ENCODE results near the gene CNKSR1.
"Not testable (repeated sequence)": the region's sequence is repeated elsewhere in the genome, so short reads cannot be mapped to it uniquely, and the experiment has no call there.

The CNKSR1 gene

GRCh38 chr1:26230682-26231081, 53.4 kb downstream of the CNKSR1 start:
- not testable (repeated sequence) for DNase-seq (ENCODE audit: low read depth)

- DNase-seq (ENCODE audit: low read depth) = peak; percentile 91
Observed at GRCh38 chr1:26233903-26234643, 56.8 kb downstream of the CNKSR1 start, which contains the start of gene CEP85. Gene CEP85, plus strand, starts transcription at chr1:26234200. Its CDS starts 5,584 bp downstream, at chr1:26239784.

DNA sequence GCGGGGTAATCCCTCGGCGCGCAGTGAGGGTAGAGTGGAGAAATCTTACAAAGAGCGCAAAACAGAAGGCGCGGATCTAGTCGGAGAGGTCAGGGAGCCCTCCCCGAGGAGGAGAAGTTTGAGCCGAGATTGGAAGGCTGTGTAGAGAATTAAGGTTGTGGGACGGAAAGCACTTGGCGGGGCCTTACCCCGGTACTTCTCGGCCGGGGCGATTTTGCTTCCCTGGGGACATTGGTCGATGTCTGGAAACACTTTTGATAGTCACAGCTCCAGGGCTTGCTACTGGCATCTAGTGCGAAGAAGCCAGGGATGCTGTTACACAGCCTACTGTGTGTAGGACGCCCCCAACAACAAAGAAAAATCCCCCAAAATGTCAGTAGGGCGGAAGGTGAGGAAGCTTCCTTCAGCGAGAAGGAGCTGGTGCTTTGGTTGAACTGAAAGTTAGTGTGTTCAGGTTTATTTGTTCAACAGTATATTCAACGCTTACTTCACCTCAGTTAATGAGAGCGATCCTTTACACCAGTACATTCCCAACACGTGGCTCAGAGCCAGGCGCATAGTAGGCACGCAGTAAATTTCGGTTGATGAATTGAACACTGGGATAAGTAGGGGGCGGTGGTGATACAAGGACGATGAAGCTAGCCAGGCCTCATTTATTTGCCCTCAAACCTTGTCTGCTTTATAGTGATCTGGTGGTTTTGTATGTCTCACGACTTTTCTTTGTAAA, 57.5 kb downstream of the CNKSR1 start:
- peak; percentile 6 for DNase-seq (ENCODE audit: low read depth)

GRCh38 chr1:26237230-26237966, 60.1 kb downstream of the CNKSR1 start:
- DNase-seq (ENCODE audit: low read depth) = no peak

Data from HS-5 (cell line).